ENCODE results near the gene IGFLR1. TPM values are rescaled to one million over a fixed set of nuclear protein-coding genes. Genes with fewer than 3 reads are reported as not detected.
A peak's percentile ranks its signal among the peaks of the same experiment; 100 is the strongest.

IGFLR1 gene, protein sequence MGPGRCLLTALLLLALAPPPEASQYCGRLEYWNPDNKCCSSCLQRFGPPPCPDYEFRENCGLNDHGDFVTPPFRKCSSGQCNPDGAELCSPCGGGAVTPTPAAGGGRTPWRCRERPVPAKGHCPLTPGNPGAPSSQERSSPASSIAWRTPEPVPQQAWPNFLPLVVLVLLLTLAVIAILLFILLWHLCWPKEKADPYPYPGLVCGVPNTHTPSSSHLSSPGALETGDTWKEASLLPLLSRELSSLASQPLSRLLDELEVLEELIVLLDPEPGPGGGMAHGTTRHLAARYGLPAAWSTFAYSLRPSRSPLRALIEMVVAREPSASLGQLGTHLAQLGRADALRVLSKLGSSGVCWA
- polyA plus RNA-seq: 100 to 1,000 TPM in 2 of 3 donors, 10 to 100 TPM in 1; 94.6 to 116 (median 109) TPM

DNA sequence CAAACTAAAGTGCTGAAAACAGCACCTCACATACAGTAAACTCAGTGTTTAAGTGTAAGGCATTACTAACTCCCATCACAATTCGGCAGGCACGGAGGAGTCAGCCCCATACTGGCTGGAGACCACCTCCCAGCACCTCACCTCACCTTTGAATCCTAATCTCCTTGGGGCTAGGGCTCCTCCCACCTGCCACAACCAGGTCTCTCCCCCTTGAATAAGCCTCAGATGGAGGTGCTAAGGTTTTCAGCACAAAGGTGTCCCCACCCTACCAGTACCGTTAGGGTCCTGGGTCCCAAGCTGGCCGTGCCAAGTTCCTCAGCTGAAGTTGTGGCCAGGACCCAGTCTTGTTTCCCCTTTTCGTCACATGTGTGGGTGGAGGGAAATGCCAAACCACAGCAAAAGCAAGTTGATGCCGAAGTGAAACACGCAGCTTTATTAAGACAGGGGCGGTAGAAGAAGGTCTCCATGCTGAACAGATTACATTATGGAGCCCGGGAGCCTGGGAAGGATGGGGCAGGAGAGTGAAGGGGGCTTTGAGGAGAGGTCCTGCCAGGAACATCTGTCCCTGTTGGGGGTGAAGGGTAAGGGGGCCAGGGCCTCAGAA, at the start of gene IGFLR1:
IGFLR1 (minus strand) TSS at position 332 of the 604 bp plus-strand sequence. CDS start 1,272 bp downstream, outside the sequence.
- Mint-ChIP-seq H3K4me3 (peak within 1 kb of the TSS; percentile 87 to 98 (median 92)), H3K4me1 (peaks cover 52 to 54% of the 10 kb centered on the region in 2 donors), H3K27ac (peak within 1 kb of the TSS; percentile 90 to 98 (median 95)), H3K36me3 (peaks cover 0 to 5% (median 0%) of the 10 kb centered on the region in 3 donors), H3K27me3 (ENCODE audit: low read depth in 3 of 3) (peaks cover 10 to 14% (median 13%) of the 10 kb centered on the region in 3 donors), H3K9me3 (no peaks in the 10 kb centered on the region)
- peak; percentile 62 to 65 (median 63) for DNase-seq

DNA sequence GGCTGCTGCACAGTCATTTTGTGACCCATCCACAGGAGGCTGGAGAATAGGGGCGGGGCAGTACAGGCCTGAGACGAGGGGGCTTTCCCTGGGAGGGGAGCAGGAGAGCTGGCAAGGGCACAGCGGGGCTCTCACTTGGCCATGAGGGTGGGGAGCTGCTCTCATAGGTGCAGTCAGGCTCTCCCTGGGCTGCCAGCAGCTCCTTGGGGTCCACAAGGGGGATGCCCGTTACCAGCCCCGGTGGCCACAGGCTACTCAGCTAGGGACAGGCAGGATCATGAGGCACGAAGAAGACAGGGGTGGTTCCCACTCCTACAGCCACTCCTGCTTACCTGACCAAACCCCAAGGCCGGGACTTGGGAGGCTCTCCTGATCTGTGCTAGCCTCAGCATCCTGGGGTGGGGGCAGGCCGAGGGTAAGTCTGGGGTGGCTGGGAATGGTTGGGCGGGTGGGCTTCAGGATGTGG, 49.6 kb upstream of the IGFLR1 start:
- Mint-ChIP-seq H3K27me3 (ENCODE audit: low read depth in 3 of 3) (peaks cover under 1 to 4% (median 2%) of the 10 kb centered on the region in 3 donors), H3K4me3 (no peak overlapping the region), H3K27ac (no peak overlapping the region), H3K36me3 (no peaks in the 10 kb centered on the region), H3K9me3 (no peaks in the 10 kb centered on the region), H3K4me1 (no peaks in the 10 kb centered on the region)
- DNase-seq: no peak

DNA sequence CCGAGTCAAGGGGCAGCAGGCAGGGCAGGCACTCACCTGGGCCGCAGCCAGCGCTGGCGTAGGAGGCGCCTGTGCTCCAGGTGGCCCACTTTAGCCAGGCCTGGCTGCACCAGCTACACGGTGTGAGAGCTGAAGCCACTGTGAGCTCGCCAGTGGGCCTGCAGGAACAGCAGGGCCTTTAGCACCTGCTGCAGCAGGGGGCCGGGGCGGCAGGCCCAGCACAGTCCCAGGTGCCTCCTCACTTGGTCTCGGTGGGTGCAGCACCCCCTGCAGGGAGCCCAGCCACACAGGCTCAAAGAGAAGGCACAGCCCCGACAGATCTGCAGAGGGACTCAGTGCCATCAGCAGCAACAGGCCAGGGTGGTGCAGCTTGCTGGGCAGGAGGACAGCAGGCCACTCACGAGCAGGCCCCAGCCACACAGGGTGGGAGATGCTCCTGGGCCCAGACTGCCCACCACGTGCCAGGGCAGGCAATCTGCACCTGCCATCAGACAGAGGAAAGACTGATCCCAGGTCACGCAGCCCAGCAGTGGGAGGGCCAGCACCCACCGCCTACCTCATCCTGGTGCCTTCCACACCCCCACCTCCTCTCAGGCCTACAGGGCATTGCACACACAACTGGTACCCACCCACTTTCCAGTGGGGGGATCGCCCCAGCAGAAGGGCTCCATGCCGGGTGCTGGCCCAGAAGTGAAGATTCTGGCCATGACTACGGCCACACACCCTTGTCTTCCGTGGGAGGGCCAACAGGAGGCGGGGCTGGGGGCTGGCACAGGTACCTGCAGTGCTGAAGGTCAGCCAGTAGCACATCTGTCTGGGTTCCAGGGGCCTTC, 48.9 kb upstream of the IGFLR1 start:
- H3K36me3 Mint-ChIP-seq: no peaks in the 10 kb centered on the region
- no peak for DNase-seq
- H3K9me3 Mint-ChIP-seq: no peaks in the 10 kb centered on the region
- H3K27me3 Mint-ChIP-seq (ENCODE audit: low read depth in 3 of 3): peaks cover 0 to 4% (median 0%) of the 10 kb centered on the region in 3 donors
- no peak overlapping the region for H3K27ac Mint-ChIP-seq
- H3K4me1 Mint-ChIP-seq: no peaks in the 10 kb centered on the region
- no peak overlapping the region for H3K4me3 Mint-ChIP-seq

DNA sequence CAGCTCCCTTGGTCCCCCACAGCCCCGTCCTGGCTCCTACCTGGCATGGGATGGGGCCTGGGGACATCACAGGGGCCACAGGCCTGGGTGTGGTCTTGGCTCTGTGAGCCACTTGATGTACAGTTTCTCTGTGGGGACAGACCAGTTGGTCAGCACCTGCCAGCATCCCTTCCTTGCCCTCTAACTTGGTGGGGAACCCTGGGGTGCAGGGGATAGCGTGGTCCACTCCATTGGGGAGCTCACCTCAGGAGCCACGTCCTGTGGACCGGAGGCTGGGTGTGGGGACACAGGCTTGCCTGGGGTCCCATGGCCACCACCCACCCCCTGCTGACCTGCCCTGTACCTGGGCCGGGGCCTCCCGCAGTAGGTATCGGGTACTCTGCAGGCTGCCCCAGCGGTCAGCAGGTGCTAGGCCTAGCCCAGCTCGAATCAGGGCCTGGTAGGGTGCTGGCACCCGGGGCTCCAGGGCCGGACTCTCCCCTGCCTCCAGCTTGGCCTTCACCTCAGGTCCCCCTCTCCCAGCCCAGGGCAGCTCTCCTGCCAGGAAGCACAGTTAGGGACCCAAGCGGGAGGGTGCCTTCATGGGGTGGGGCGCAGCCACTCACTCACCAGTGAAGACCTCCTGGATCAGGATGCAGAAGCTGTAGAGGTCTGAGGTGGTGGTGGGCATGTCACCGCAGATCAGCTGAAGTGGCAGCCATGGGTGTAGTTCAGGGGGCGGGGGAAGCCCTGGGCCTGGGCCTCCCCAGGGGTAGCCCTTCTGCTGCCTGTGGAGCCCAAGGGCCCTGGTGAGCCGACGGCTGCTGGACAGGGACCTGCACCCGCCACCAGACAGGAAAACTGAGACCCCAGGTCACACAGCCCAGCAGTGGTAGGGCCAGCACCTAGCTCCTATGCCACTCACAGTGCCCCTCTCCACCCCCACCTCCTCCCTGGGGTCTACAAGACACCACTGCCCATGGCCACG, 48.0 kb upstream of the IGFLR1 start:
- Mint-ChIP-seq H3K27ac (no peak overlapping the region), H3K9me3 (no peaks in the 10 kb centered on the region), H3K4me3 (no peak overlapping the region), H3K4me1 (no peaks in the 10 kb centered on the region), H3K27me3 (ENCODE audit: low read depth in 3 of 3) (peaks cover 0 to 2% (median 0%) of the 10 kb centered on the region in 3 donors), H3K36me3 (no peaks in the 10 kb centered on the region)
- DNase-seq: no peak

DNA sequence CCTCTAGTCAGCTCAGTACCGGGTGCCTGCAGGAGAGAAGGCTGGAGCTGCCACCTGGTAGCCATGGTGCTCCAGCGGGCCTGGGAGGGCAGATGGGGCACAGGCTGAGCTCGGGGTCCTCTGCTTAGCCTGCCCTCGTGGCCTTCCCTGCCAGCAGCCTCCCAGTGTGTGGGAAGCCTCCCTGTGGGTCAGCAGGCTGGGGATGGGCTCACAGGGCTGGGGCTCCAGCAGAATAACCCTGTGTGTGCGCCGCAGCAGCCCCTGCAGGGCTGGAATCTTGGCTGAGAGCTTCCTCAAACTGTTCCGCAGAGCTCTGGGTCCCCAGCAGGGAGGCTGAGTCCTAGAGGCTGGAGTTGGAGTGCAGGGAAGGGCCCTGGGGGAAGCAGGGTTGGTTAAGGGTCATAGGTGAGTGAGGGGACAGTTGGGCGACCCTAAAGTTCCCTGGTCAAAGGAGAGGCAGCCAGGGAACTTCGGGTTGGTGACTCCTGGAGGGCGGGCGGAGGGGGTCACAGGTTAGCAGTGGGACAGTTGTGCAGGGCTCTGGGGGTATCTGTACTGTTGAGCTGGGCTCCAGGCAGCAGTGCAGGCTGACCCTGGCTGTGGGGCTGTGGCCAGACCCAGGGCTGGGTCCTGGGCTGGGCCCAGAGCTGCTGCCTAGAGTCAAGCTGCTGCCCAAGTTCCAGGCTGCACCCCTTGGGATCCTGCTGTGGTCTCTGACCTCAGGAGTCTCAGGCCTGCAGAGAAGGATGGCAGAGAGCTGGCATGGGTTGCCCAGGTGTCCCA, 47.1 kb upstream of the IGFLR1 start:
- no peak for DNase-seq
- Mint-ChIP-seq H3K27ac (no peak overlapping the region), H3K4me1 (no peaks in the 10 kb centered on the region), H3K27me3 (ENCODE audit: low read depth in 3 of 3) (peaks cover 0 to 2% (median 0%) of the 10 kb centered on the region in 3 donors), H3K36me3 (no peaks in the 10 kb centered on the region), H3K9me3 (no peaks in the 10 kb centered on the region), H3K4me3 (no peak overlapping the region)

DNA sequence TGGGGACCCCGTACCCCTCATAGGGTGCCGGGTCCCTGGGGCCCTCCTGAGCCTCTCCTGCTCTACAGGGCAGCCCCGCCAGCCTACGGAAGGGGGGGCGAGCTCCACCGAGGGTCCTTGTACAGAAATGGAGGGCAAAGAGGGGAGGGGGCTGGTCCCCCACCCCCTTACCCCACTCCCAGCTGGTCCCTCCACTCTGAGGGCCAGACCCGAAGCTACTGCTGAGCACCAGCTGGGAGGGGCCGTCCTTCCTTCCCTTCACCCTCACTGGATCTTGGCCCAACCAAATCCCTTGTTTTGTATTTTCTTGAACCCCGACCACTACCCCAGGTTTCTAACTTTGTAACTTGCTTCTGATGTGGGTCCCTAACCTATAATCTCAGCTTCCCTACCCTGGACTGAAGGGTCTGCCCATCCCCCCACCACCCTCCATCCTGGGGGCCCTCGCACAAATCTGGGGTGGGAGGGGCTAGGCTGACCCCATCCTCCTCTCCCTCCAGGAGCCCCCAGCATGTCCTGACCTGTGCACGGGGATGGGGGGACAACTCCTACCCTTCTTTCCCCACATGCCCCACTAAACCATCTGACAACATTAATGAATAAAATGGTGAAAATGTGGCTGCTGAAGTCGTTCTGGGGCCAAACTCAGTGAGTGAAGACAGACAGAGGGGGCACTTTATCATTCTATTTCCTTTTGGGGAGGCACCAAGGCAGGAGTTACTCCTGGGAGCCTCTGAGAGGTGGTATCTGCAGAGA, 46.1 kb upstream of the IGFLR1 start:
- Mint-ChIP-seq H3K9me3 (no peaks in the 10 kb centered on the region), H3K4me1 (peaks cover 3 to 4% of the 10 kb centered on the region in 2 donors), H3K27me3 (ENCODE audit: low read depth in 3 of 3) (peaks cover 0 to 2% (median 0%) of the 10 kb centered on the region in 3 donors), H3K4me3 (no peak overlapping the region), H3K36me3 (no peaks in the 10 kb centered on the region), H3K27ac (peak overlapping the region in 3 of 6 donors; percentile 20 to 34 (median 31))
- DNase-seq: no peak

DNA sequence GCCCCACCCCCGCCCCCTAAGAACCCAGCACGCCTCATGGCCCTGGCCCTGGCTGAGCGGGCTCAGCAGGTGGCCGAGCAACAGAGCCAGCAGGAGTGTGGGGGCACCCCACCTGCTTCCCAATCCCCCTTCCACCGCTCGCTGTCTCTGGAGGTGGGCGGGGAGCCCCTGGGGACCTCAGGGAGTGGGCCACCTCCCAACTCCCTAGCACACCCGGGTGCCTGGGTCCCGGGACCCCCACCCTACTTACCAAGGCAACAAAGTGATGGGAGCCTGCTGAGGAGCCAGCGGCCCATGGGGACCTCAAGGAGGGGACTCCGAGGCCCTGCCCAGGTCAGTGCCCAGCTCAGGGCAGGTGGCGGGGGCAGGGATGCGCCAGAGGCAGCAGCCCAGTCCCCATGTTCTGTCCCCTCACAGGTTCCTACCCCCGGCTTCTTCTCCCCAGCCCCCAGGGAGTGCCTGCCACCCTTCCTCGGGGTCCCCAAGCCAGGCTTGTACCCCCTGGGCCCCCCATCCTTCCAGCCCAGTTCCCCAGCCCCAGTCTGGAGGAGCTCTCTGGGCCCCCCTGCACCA, 45.1 kb upstream of the IGFLR1 start:
- Mint-ChIP-seq H3K27me3 (ENCODE audit: low read depth in 3 of 3) (no peaks in the 10 kb centered on the region), H3K36me3 (peaks cover 0 to 6% (median 0%) of the 10 kb centered on the region in 3 donors), H3K9me3 (no peaks in the 10 kb centered on the region), H3K4me1 (peaks cover 6 to 10% of the 10 kb centered on the region in 2 donors), H3K4me3 (no peak overlapping the region), H3K27ac (no peak overlapping the region)
- no peak for DNase-seq

DNA sequence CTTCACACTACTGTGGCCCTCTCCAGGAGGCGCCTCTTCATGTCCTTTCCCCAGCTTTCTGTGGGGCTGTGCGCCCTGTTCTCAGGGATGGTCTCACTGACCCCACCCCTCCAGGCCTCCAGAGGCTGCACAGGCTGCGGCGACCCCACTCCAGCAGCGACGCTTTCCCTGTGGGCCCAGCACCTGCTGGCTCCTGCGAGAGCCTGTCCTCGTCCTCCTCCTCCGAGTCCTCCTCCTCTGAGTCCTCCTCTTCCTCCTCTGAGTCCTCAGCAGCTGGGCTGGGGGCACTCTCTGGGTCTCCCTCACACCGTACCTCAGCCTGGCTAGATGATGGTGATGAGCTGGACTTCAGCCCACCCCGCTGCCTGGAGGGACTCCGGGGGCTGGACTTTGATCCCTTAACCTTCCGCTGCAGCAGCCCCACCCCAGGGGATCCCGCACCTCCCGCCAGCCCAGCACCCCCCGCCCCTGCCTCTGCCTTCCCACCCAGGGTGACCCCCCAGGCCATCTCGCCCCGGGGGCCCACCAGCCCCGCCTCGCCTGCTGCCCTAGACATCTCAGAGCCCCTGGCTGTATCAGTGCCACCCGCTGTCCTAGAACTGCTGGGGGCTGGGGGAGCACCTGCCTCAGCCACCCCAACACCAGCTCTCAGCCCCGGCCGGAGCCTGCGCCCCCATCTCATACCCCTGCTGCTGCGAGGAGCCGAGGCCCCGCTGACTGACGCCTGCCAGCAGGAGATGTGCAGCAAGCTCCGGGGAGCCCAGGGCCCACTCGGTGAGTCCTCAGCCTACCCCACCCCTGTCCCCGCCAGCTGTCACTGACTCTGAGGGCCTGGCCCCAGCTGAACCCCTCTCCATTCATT, 44.3 kb upstream of the IGFLR1 start:
- peaks cover 6 to 10% of the 10 kb centered on the region in 2 donors for H3K4me1 Mint-ChIP-seq
- H3K27me3 Mint-ChIP-seq (ENCODE audit: low read depth in 3 of 3): no peaks in the 10 kb centered on the region
- DNase-seq: no peak
- no peak overlapping the region for H3K27ac Mint-ChIP-seq
- peaks cover 0 to 6% (median 1%) of the 10 kb centered on the region in 3 donors for H3K36me3 Mint-ChIP-seq
- H3K4me3 Mint-ChIP-seq: no peak overlapping the region
- no peaks in the 10 kb centered on the region for H3K9me3 Mint-ChIP-seq

DNA sequence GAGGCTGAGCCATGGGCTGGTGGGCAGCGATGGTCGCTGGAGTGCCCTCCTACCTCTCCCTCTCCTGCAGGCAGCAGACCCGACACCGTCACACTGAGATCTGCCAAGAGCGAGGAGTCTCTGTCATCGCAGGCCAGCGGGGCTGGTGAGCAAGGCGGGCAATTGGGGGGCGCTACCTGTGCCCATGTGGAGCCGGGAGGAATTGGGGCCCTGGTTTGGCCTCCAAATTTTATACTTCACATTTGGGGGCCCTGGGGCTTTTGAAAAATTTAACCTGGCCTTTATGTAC, 43.0 kb upstream of the IGFLR1 start:
- Mint-ChIP-seq H3K36me3 (peaks cover 0 to 6% (median 6%) of the 10 kb centered on the region in 3 donors), H3K9me3 (no peaks in the 10 kb centered on the region), H3K27me3 (ENCODE audit: low read depth in 3 of 3) (peaks cover 0 to 1% (median 0%) of the 10 kb centered on the region in 3 donors), H3K27ac (no peak overlapping the region), H3K4me1 (peaks cover 6 to 10% of the 10 kb centered on the region in 2 donors), H3K4me3 (no peak overlapping the region)
- no peak for DNase-seq

DNA sequence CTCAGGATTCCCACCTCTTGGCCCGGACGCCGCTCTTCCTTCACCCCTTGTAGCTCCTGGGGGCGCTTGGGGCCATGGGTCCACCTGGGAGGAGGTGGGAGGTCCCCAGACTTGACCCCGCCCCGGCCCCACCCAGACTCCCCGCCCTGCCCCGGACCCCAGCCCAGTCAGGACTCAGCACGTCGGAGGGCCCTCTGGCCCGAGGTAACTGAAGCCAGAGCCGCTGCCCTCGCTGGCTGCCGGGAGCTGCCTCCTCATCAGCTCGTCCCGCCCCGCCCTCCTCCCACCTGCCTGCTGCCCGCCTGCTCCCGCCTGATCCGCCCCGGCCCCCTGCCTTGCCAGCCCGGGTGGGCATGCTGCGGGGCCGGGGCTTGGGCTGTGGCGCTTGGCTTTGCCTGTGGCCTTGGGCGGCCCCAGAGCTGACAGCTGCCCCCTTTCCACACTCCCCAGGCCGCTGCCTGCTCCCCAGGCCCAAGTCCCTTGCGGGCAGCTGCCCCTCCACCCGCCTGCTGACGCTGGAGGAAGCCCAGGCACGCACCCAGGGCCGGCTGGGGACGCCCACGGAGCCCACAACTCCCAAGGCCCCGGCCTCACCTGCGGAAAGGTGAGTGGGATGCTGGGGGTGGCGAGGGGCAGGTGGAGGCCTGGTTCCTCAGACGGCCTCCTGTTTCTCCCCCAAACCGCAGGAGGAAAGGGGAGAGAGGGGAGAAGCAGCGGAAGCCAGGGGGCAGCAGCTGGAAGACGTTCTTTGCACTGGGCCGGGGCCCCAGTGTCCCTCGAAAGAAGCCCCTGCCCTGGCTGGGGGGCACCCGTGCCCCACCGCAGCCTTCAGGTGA, 42.5 kb upstream of the IGFLR1 start:
- no peak for DNase-seq
- Mint-ChIP-seq H3K4me3 (no peak overlapping the region), H3K36me3 (peaks cover 0 to 6% (median 6%) of the 10 kb centered on the region in 3 donors), H3K4me1 (peaks cover 6 to 10% of the 10 kb centered on the region in 2 donors), H3K27me3 (ENCODE audit: low read depth in 3 of 3) (peaks cover 0 to 1% (median 0%) of the 10 kb centered on the region in 3 donors), H3K27ac (no peak overlapping the region), H3K9me3 (no peaks in the 10 kb centered on the region)

All from immature natural killer cell (primary cell).